ENCODE results near the gene IL4I1. TPM values are rescaled to one million over a fixed set of nuclear protein-coding genes. Genes with fewer than 3 reads are reported as not detected.

IL4I1 gene
- total RNA-seq, 1 experiment from 2014 or later, result 0.71 TPM

GRCh38 chr19:49861107-49861506, 35.6 kb downstream of the IL4I1 start:
- H3K27ac ChIP-seq (ENCODE audit: low read depth, low read length), result peak overlapping the region; percentile 40

DNA sequence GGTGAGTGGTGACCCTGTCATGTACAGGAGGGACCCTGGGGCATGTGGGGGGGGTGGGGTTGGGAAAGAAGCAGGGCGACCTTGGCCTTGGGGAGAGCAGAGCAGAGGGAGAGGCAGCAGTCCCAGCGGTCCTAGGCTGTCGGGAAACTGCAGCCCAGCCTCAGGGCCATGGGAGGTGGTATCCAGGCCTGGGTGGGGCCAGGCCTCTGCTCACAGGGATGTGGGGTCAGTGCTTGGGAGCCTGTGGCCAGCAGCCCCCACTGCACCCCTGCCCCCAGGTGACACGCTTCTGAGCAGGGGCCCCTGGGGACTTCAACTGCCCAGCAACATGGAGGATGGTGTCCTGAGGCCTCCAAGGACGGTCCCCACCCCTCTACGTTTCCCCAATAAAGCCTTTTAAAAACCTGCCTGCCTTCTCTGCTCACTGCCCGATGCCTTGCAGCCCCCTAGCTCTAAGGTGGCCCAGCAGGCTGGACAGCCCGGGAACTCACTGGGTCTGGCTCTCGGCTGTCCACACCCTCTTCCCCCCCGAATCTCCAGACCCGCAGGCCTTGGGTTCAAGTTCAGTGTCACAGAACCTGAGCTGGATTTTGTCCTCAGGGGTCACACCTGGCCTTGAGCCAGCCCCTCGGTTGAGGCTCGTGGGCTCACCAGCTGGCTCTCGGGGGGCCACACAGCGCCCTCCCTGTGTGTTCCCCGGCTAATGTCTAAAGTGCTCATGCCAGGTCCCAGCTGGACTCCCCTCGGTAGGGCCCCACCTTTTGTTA, 36.2 kb downstream of the IL4I1 start:
- Histone ChIP-seq H4K20me1 (ENCODE audit: insufficient read depth) (peaks cover 5% of the 10 kb centered on the region; the same call in 1 of the 2 replicates), H3K4me3 (replicated peaks in 1 of 2; ENCODE audit: low read depth in 1 of 2, low read length in 2 of 2) (no peak overlapping the region), H3K79me2 (ENCODE audit: insufficient read depth, low read length) (peaks cover 34% of the 10 kb centered on the region), H3K9ac (ENCODE audit: low read length) (no peak overlapping the region), H3K4me1 (ENCODE audit: control insufficient read depth in 1 of 2, insufficient read depth in 2 of 2, low read length in 2 of 2) (peaks cover 3 to 41% of the 10 kb centered on the region in 2 experiments; a peak in 2 of 4 replicates), H3K9me3 (ENCODE audit: control insufficient read depth in 1 of 2, insufficient read depth in 1 of 2, low read depth in 1 of 2, low read length in 2 of 2) (no peaks in the 10 kb centered on the region), H3K9me2 (ENCODE audit: insufficient read depth) (no peaks in the 10 kb centered on the region), H3K27me3 (ENCODE audit: insufficient read depth, low read length) (no peaks in the 10 kb centered on the region), H3K27ac (ENCODE audit: low read depth, low read length) (peak overlapping the region; percentile 40), H3K36me3 (ENCODE audit: control insufficient read depth in 1 of 2, insufficient read depth in 2 of 2, low read length in 2 of 2) (peaks cover 17 to 44% of the 10 kb centered on the region in 2 experiments), H2AFZ (ENCODE audit: low read depth, low read length, poor library complexity, severe bottlenecking) (no peak overlapping the region), H3K4me2 (ENCODE audit: low read length) (no peak overlapping the region)
- BruUV-seq (replicated peaks), result no TSS peak
- ATAC-seq (no peak), DNase-seq (ENCODE audit: low read depth, low spot score) (no peak)
- TF ChIP-seq SP1 (IDR thresholded peaks at IDR 0.05; ENCODE audit: low read depth), result no peak
- TF ChIP-seq CEBPB (IDR thresholded peaks at IDR 0.05; ENCODE audit: low read depth), result no peak
- peak; percentile 18; the same call in 1 of the 2 replicates for TF ChIP-seq POLR2AphosphoS5 (IDR thresholded peaks at IDR 0.05; ENCODE audit: low read depth, low read length)
- TF ChIP-seq ZFX (IDR thresholded peaks at IDR 0.05), result no peak
- TF ChIP-seq ZNF274 (IDR thresholded peaks at IDR 0.05; ENCODE audit: low read depth, low read length), result no peak
- intact Hi-C loops (cut with micrococcal nuclease), result no loop called here
- ChIA-PET RAD21 (ENCODE audit: low non-redundant PET in 1 of 2, low total read pairs in 2 of 2, uncharacterized antibody in 2 of 2, unreplicated experiment in 2 of 2) (no interaction called here), POLR2A (interaction anchor here (1.0 kb wide), 1 partner anchor 9 kb away, joined by 4 read pairs; no protein-coding TSS in a partner anchor), CTCF (no interaction called here)

More at GRCh38 chr19:49861107-49861506, 35.6 kb downstream of the IL4I1 start:
- peaks cover 8 to 47% of the 10 kb centered on the region in 2 experiments; a peak in 2 of 4 replicates for H3K4me1 ChIP-seq (ENCODE audit: control insufficient read depth in 1 of 2, insufficient read depth in 2 of 2, low read length in 2 of 2)
- BruUV-seq (replicated peaks), result no TSS peak
- peaks cover 15 to 44% of the 10 kb centered on the region in 2 experiments for H3K36me3 ChIP-seq (ENCODE audit: control insufficient read depth in 1 of 2, insufficient read depth in 2 of 2, low read length in 2 of 2)
- no peaks in the 10 kb centered on the region for H3K9me3 ChIP-seq (ENCODE audit: control insufficient read depth in 1 of 2, insufficient read depth in 1 of 2, low read depth in 1 of 2, low read length in 2 of 2)
- no peak overlapping the region for H3K4me2 ChIP-seq (ENCODE audit: low read length)
- no peak overlapping the region for H3K9ac ChIP-seq (ENCODE audit: low read length)
- CTCF ChIA-PET, result no interaction called here
- no peaks in the 10 kb centered on the region for H3K27me3 ChIP-seq (ENCODE audit: insufficient read depth, low read length)
- no peak for DNase-seq (ENCODE audit: low read depth, low spot score)
- TF ChIP-seq RAD21 (IDR thresholded peaks at IDR 0.05; ENCODE audit: low read depth), result no peak
- peaks cover 34% of the 10 kb centered on the region for H3K79me2 ChIP-seq (ENCODE audit: insufficient read depth, low read length)
- no peak overlapping the region for H2AFZ ChIP-seq (ENCODE audit: low read depth, low read length, poor library complexity, severe bottlenecking)
- no peaks in the 10 kb centered on the region for H3K9me2 ChIP-seq (ENCODE audit: insufficient read depth)
- no peak for ATAC-seq
- intact Hi-C loops (cut with micrococcal nuclease), result no loop called here
- peaks cover 5% of the 10 kb centered on the region; the same call in 1 of the 2 replicates for H4K20me1 ChIP-seq (ENCODE audit: insufficient read depth)
- H3K4me3 ChIP-seq (replicated peaks in 1 of 2; ENCODE audit: low read depth in 1 of 2, low read length in 2 of 2), result no peak overlapping the region
- POLR2A ChIA-PET, result interaction anchor here (1.0 kb wide), 1 partner anchor 8 kb away, joined by 4 read pairs; no protein-coding TSS in a partner anchor
- RAD21 ChIA-PET (ENCODE audit: low non-redundant PET in 1 of 2, low total read pairs in 2 of 2, uncharacterized antibody in 2 of 2, unreplicated experiment in 2 of 2), result no interaction called here
